ENCODE data around the gene FLT1. TPM values are rescaled to one million over a fixed set of nuclear protein-coding genes. Genes with fewer than 3 reads are reported as not detected.

Gene FLT1
- total RNA-seq, 1 experiment from 2014 or later = not detected

DNA sequence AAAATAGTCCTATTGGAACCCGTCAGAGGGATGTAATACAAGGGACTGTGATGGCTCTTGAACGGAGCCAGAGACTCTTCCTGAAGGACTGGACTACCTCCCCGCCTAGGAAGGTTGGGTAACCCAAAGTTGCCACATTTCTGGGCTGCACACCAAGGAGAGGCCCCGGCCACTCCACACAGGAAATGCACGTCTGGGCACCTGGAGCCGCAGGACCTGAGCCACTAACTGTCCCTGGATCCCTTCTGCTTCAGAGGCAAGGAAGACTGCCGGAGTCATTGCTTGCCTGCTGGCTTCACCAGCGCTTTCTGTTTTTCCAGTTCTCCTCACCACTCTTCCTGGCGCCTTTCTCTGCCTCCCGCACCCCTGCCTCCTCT, 1.2 kb upstream of the FLT1 start:
- intact Hi-C loops (cut with micrococcal nuclease; ENCODE audit: unreplicated experiment) = no loop called here
- DNase-seq = no peak
- H4K20me1 ChIP-seq (ENCODE audit: insufficient read depth) = no peaks in the 10 kb centered on the region
- no peak overlapping the region for H2AFZ ChIP-seq
- CTCF ChIA-PET = no interaction called here
- TF ChIP-seq EZH2 (IDR thresholded peaks at IDR 0.05; ENCODE audit: low read depth) = no peak
- no peak for TF ChIP-seq CTCF (conservative IDR thresholded peaks at IDR 0.05)
- H3K4me1 ChIP-seq (replicated peaks; ENCODE audit: insufficient read depth) = no peaks in the 10 kb centered on the region
- BruUV-seq (replicated peaks) = no TSS peak
- POLR2A ChIA-PET (ENCODE audit: unreplicated experiment) = no interaction called here
- H3F3A ChIP-seq (ENCODE audit: insufficient read depth, low read depth) = no peaks in the 10 kb centered on the region
- no peaks in the 10 kb centered on the region for H3K36me3 ChIP-seq (ENCODE audit: low read depth)
- no peaks in the 10 kb centered on the region for H3K9me3 ChIP-seq (ENCODE audit: insufficient read depth, low read depth)
- H3K79me2 ChIP-seq (ENCODE audit: low read depth) = no peaks in the 10 kb centered on the region
- H3K9me2 ChIP-seq (ENCODE audit: insufficient read depth) = no peaks in the 10 kb centered on the region
- peaks cover 69% of the 10 kb centered on the region for H3K27me3 ChIP-seq (ENCODE audit: insufficient read depth, low read depth)
- no peak overlapping the region for H3K4me3 ChIP-seq
- no peak overlapping the region for H3K27ac ChIP-seq
- no peak overlapping the region for H3K4me2 ChIP-seq

GRCh38 chr13:28495538-28496187, 735 bp upstream of the FLT1 start:
- Histone ChIP-seq H3K4me2 (no peak overlapping the region), H3K4me3 (no peak overlapping the region), H3K79me2 (ENCODE audit: low read depth) (no peaks in the 10 kb centered on the region), H4K20me1 (ENCODE audit: insufficient read depth) (no peaks in the 10 kb centered on the region), H3K4me1 (replicated peaks; ENCODE audit: insufficient read depth) (no peaks in the 10 kb centered on the region), H3K27me3 (ENCODE audit: insufficient read depth, low read depth) (peaks cover 72% of the 10 kb centered on the region), H2AFZ (no peak overlapping the region), H3K9me3 (ENCODE audit: insufficient read depth, low read depth) (no peaks in the 10 kb centered on the region), H3K27ac (no peak overlapping the region), H3K36me3 (ENCODE audit: low read depth) (no peaks in the 10 kb centered on the region), H3F3A (ENCODE audit: insufficient read depth, low read depth) (no peaks in the 10 kb centered on the region), H3K9me2 (ENCODE audit: insufficient read depth) (no peaks in the 10 kb centered on the region)
- intact Hi-C loops (cut with micrococcal nuclease; ENCODE audit: unreplicated experiment) = no loop called here
- DNase-seq = no peak
- TF ChIP-seq CTCF (conservative IDR thresholded peaks at IDR 0.05) (no peak), EZH2 (IDR thresholded peaks at IDR 0.05; ENCODE audit: low read depth) (no peak)
- no TSS peak for BruUV-seq (replicated peaks)
- CTCF ChIA-PET = no interaction called here
- POLR2A ChIA-PET (ENCODE audit: unreplicated experiment) = no interaction called here

DNA sequence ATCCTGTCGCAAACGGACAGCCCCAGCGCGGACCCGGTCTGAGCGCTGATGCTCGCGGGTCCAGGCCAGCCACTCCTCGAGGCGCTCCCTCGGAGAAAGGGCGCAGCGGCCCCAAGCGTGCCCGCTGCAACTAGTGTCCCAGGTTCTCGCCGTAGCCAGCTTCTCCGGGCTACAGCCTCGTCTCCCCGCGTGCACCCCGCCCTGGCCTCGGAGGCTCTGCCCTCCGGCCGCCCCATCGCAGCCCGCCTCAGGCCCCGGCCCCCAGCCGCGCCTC, 487 bp downstream of the FLT1 start:
- H3K27me3 ChIP-seq (ENCODE audit: insufficient read depth, low read depth) = peaks cover 71% of the 10 kb centered on the region
- intact Hi-C loops (cut with micrococcal nuclease; ENCODE audit: unreplicated experiment) = no loop called here
- H3K9me2 ChIP-seq (ENCODE audit: insufficient read depth) = no peaks in the 10 kb centered on the region
- H3K27ac ChIP-seq = no peak overlapping the region
- H3K4me3 ChIP-seq = no peak overlapping the region
- no peaks in the 10 kb centered on the region for H3K4me1 ChIP-seq (replicated peaks; ENCODE audit: insufficient read depth)
- no TSS peak for BruUV-seq (replicated peaks)
- ChIA-PET POLR2A (ENCODE audit: unreplicated experiment) (no interaction called here), CTCF (no interaction called here)
- H2AFZ ChIP-seq = no peak overlapping the region
- H3K9me3 ChIP-seq (ENCODE audit: insufficient read depth, low read depth) = no peaks in the 10 kb centered on the region
- H3F3A ChIP-seq (ENCODE audit: insufficient read depth, low read depth) = no peaks in the 10 kb centered on the region
- DNase-seq = no peak
- H4K20me1 ChIP-seq (ENCODE audit: insufficient read depth) = no peaks in the 10 kb centered on the region
- TF ChIP-seq CTCF (conservative IDR thresholded peaks at IDR 0.05) = no peak
- TF ChIP-seq EZH2 (IDR thresholded peaks at IDR 0.05; ENCODE audit: low read depth) = no peak
- H3K4me2 ChIP-seq = no peak overlapping the region
- H3K36me3 ChIP-seq (ENCODE audit: low read depth) = no peaks in the 10 kb centered on the region
- no peaks in the 10 kb centered on the region for H3K79me2 ChIP-seq (ENCODE audit: low read depth)
